ENCODE measurements around the gene STX12. TPM values are rescaled to one million over a fixed set of nuclear protein-coding genes. Genes with fewer than 3 reads are reported as not detected.

Gene STX12
- polyA plus RNA-seq, 1 of the 3 experiments (the other 2 are of a cell fraction) = 12.9 TPM

DNA sequence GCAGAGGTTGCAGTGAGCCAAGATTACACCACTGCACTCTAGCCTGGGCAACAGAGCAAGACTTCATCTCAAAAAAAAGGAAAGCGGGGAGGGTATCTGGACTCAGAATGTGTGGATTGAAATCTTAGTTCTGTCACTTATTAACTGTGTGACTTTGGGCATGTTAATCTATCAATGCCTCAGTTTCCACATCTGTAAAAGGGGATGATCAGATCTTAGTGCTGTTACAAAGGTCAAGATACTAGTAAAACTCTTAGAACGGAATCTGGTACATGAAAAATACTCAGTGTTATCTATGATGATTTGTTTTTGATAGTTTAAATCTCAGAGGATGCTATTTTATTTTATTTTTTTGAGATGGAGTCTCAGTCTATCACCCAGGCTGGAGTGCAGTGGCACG, 36.8 kb upstream of the STX12 start:
- Histone ChIP-seq H3K27me3 (ENCODE audit: insufficient read depth) (no peaks in the 10 kb centered on the region), H3K4me1 (ENCODE audit: control insufficient read depth in 1 of 2, insufficient read depth in 2 of 2, low read depth in 1 of 2, low read length in 1 of 2) (no peaks in the 10 kb centered on the region), H3K9me3 (no peaks in the 10 kb centered on the region), H3F3A (replicated peaks; ENCODE audit: insufficient read depth) (no peaks in the 10 kb centered on the region), H3K27ac (ENCODE audit: low read depth in 2 of 2, low read length in 1 of 2) (no peak overlapping the region), H3K9me2 (no peaks in the 10 kb centered on the region), H2AFZ (ENCODE audit: low read depth) (no peak overlapping the region), H3K79me2 (ENCODE audit: insufficient read depth) (no peaks in the 10 kb centered on the region), H3K36me3 (replicated peaks in 1 of 2; ENCODE audit: control insufficient read depth in 1 of 2, insufficient read depth in 2 of 2, low read length in 1 of 2) (peaks cover 2 to 33% of the 10 kb centered on the region in 2 experiments), H3K9ac (no peak overlapping the region), H4K20me1 (ENCODE audit: insufficient read depth) (no peaks in the 10 kb centered on the region), H3K4me2 (no peak overlapping the region), H3K4me3 (ENCODE audit: low read depth in 2 of 2, low read length in 1 of 2) (no peak overlapping the region)
- TF ChIP-seq EP300 (IDR thresholded peaks at IDR 0.05; ENCODE audit: borderline replicate concordance in 1 of 2, low read depth in 1 of 2, low read length in 1 of 2) (no peak), EZH2phosphoT487 (IDR thresholded peaks at IDR 0.05; ENCODE audit: borderline replicate concordance, low read depth) (no peak), SIN3A (IDR thresholded peaks at IDR 0.05; ENCODE audit: borderline replicate concordance, low read depth, low read length) (no peak), TAF1 (IDR thresholded peaks at IDR 0.05; ENCODE audit: borderline replicate concordance, low read depth, low read length) (no peak)
- TF ChIP-seq, protein P1, sequence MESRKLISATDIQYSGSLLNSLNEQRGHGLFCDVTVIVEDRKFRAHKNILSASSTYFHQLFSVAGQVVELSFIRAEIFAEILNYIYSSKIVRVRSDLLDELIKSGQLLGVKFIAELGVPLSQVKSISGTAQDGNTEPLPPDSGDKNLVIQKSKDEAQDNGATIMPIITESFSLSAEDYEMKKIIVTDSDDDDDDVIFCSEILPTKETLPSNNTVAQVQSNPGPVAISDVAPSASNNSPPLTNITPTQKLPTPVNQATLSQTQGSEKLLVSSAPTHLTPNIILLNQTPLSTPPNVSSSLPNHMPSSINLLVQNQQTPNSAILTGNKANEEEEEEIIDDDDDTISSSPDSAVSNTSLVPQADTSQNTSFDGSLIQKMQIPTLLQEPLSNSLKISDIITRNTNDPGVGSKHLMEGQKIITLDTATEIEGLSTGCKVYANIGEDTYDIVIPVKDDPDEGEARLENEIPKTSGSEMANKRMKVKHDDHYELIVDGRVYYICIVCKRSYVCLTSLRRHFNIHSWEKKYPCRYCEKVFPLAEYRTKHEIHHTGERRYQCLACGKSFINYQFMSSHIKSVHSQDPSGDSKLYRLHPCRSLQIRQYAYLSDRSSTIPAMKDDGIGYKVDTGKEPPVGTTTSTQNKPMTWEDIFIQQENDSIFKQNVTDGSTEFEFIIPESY (IDR thresholded peaks at IDR 0.05; ENCODE audit: borderline replicate concordance, low read depth) = no peak
- 93% methylated on average over 3 of the region's 3 CpGs for WGBS (ENCODE audit: low lambda C conversion rate)
- ChIA-PET CTCF (no interaction called here), POLR2A (interaction anchor here (0.6 kb wide), 1 partner anchor 21 kb away, joined by 6 read pairs; no protein-coding TSS in a partner anchor)
- no peak for DNase-seq

DNA sequence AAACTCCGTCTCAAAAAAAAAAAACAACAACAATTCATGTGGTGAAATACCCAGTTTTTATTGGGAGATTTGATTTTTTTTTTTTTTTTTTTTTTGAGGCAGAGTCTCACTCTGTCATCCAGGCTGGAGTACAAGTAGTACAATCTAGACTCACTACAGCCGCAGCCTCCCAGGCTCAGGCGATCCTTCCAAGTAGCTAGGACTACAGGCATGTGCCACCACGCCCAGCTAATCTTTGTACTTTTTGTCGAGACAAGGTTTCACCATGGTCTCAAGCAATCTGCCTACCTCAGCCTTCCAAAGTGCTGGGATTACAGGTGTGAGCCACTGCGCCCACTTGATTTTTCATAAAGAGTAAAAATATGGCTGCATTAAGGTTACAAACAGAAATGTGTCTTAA, 31.9 kb upstream of the STX12 start:
- peaks cover 6 to 18% of the 10 kb centered on the region in 2 experiments for H3K36me3 ChIP-seq (replicated peaks in 1 of 2; ENCODE audit: control insufficient read depth in 1 of 2, insufficient read depth in 2 of 2, low read length in 1 of 2)
- H3K4me1 ChIP-seq (ENCODE audit: control insufficient read depth in 1 of 2, insufficient read depth in 2 of 2, low read depth in 1 of 2, low read length in 1 of 2) = no peaks in the 10 kb centered on the region
- H3K9me2 ChIP-seq = no peaks in the 10 kb centered on the region
- no peak overlapping the region for H3K9ac ChIP-seq
- WGBS (ENCODE audit: low lambda C conversion rate) = 100% methylated on average over 6 of the region's 6 CpGs
- no peaks in the 10 kb centered on the region for H3K9me3 ChIP-seq
- H3K4me3 ChIP-seq (ENCODE audit: low read depth in 2 of 2, low read length in 1 of 2) = no peak overlapping the region
- no peak for DNase-seq
- H3K4me2 ChIP-seq = no peak overlapping the region
- H3K79me2 ChIP-seq (ENCODE audit: insufficient read depth) = no peaks in the 10 kb centered on the region
- ChIA-PET POLR2A (interaction anchor here (0.9 kb wide), 1 partner anchor 32 kb away, joined by 3 read pairs; the partner anchor contains the start of gene STX12), CTCF (interaction anchor here (0.6 to 1.3 kb wide), 2 partner anchors 16 to 619 kb away, joined by 3 read pairs; no protein-coding TSS in a partner anchor)
- H3F3A ChIP-seq (replicated peaks; ENCODE audit: insufficient read depth) = no peaks in the 10 kb centered on the region
- H2AFZ ChIP-seq (ENCODE audit: low read depth) = no peak overlapping the region
- no peak overlapping the region for H3K27ac ChIP-seq (ENCODE audit: low read depth in 2 of 2, low read length in 1 of 2)
- H4K20me1 ChIP-seq (ENCODE audit: insufficient read depth) = no peaks in the 10 kb centered on the region
- TF ChIP-seq EP300 (IDR thresholded peaks at IDR 0.05; ENCODE audit: borderline replicate concordance in 1 of 2, low read depth in 1 of 2, low read length in 1 of 2) (no peak), CHD2 (IDR thresholded peaks at IDR 0.05; ENCODE audit: low read length, partially characterized antibody) (no peak), RFX5 (IDR thresholded peaks at IDR 0.05; ENCODE audit: low read length) (no peak), FOSL2 (IDR thresholded peaks at IDR 0.05; ENCODE audit: borderline replicate concordance, low read depth) (no peak), SIN3A (IDR thresholded peaks at IDR 0.05; ENCODE audit: borderline replicate concordance, low read depth, low read length) (no peak), FOXM1 (IDR thresholded peaks at IDR 0.05; ENCODE audit: low read depth) (no peak), RAD21 (IDR thresholded peaks at IDR 0.05; ENCODE audit: low read length) (no peak), GATA2 (CRISPR knock-in tag; IDR thresholded peaks at IDR 0.05) (no peak), TCF12 (IDR thresholded peaks at IDR 0.05) (no peak), GABPA (IDR thresholded peaks at IDR 0.05; ENCODE audit: low read depth) (no peak)
- TF ChIP-seq, protein P2, sequence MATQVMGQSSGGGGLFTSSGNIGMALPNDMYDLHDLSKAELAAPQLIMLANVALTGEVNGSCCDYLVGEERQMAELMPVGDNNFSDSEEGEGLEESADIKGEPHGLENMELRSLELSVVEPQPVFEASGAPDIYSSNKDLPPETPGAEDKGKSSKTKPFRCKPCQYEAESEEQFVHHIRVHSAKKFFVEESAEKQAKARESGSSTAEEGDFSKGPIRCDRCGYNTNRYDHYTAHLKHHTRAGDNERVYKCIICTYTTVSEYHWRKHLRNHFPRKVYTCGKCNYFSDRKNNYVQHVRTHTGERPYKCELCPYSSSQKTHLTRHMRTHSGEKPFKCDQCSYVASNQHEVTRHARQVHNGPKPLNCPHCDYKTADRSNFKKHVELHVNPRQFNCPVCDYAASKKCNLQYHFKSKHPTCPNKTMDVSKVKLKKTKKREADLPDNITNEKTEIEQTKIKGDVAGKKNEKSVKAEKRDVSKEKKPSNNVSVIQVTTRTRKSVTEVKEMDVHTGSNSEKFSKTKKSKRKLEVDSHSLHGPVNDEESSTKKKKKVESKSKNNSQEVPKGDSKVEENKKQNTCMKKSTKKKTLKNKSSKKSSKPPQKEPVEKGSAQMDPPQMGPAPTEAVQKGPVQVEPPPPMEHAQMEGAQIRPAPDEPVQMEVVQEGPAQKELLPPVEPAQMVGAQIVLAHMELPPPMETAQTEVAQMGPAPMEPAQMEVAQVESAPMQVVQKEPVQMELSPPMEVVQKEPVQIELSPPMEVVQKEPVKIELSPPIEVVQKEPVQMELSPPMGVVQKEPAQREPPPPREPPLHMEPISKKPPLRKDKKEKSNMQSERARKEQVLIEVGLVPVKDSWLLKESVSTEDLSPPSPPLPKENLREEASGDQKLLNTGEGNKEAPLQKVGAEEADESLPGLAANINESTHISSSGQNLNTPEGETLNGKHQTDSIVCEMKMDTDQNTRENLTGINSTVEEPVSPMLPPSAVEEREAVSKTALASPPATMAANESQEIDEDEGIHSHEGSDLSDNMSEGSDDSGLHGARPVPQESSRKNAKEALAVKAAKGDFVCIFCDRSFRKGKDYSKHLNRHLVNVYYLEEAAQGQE (IDR thresholded peaks at IDR 0.05; ENCODE audit: low read depth, low read length) = no peak
- TF ChIP-seq, protein P3, sequence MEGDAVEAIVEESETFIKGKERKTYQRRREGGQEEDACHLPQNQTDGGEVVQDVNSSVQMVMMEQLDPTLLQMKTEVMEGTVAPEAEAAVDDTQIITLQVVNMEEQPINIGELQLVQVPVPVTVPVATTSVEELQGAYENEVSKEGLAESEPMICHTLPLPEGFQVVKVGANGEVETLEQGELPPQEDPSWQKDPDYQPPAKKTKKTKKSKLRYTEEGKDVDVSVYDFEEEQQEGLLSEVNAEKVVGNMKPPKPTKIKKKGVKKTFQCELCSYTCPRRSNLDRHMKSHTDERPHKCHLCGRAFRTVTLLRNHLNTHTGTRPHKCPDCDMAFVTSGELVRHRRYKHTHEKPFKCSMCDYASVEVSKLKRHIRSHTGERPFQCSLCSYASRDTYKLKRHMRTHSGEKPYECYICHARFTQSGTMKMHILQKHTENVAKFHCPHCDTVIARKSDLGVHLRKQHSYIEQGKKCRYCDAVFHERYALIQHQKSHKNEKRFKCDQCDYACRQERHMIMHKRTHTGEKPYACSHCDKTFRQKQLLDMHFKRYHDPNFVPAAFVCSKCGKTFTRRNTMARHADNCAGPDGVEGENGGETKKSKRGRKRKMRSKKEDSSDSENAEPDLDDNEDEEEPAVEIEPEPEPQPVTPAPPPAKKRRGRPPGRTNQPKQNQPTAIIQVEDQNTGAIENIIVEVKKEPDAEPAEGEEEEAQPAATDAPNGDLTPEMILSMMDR (IDR thresholded peaks at IDR 0.05) = no peak
- no peaks in the 10 kb centered on the region for H3K27me3 ChIP-seq (ENCODE audit: insufficient read depth)

All from SK-N-SH (cell line).